CD14-positive monocyte (primary cell): Measurements from ENCODE around the gene FBXO34. TPM values are rescaled to one million over a fixed set of nuclear protein-coding genes. Genes with fewer than 3 reads are reported as not detected.
A peak's percentile ranks its signal among the peaks of the same experiment; 100 is the strongest.

Experiments used
- DNase-seq, 3 donors: peaks; one replicate each; pipeline ENCODE4 v3.0.0-alpha.2; 2011 to 2022
- H2AFZ ChIP-seq: 2 replicates; pipeline ENCODE4 v1.6.0; 2012; ENCODE audit warnings: mild to moderate bottlenecking, low read depth, low read length, inconsistent platforms; ENCODE audit not compliant: insufficient read depth, poor library complexity, severe bottlenecking
- H3K27ac ChIP-seq, 2 donors: 1 replicate in 1 of 2; 2 replicates in 1 of 2; pipeline ENCODE4 v1.5.1; 2012 to 2013; ENCODE audit warnings: low read length in 2 of 2, control low read depth in 1 of 2, inconsistent platforms in 1 of 2, low read depth in 1 of 2, mild to moderate bottlenecking in 1 of 2
- H3K27me3 ChIP-seq, 2 donors: one replicate each; pipeline versions ENCODE4 v1.6.0 to v1.6.1; 2011 to 2013; ENCODE audit warnings: low read length in 2 of 2; ENCODE audit not compliant: control insufficient read depth in 2 of 2, insufficient read depth in 2 of 2
- H3K36me3 ChIP-seq, 2 donors: replicated peaks in 1 of 2; 1 replicate in 1 of 2; 2 replicates in 1 of 2; pipeline versions ENCODE4 v1.5.1 to v1.6.1; 2012 to 2013; ENCODE audit warnings: low read length in 2 of 2, control low read depth in 1 of 2, inconsistent platforms in 1 of 2, mild to moderate bottlenecking in 1 of 2; ENCODE audit not compliant: insufficient read depth in 2 of 2, control insufficient read depth in 1 of 2
- H3K4me1 ChIP-seq, 2 donors: 1 replicate in 1 of 2; 2 replicates in 1 of 2; pipeline versions ENCODE4 v1.5.1 to v1.6.1; 2012 to 2013; ENCODE audit warnings: low read length in 2 of 2, control low read depth in 1 of 2, inconsistent platforms in 1 of 2, mild to moderate bottlenecking in 1 of 2, moderate library complexity in 1 of 2; ENCODE audit not compliant: insufficient read depth in 2 of 2, control insufficient read depth in 1 of 2
- H3K4me2 ChIP-seq: replicated peaks from 2 replicates; pipeline ENCODE3; 2012; ENCODE audit warnings: low read length, moderate library complexity, mild to moderate bottlenecking; ENCODE audit not compliant: poor library complexity, severe bottlenecking; ENCODE audit errors: extremely low read depth
- H3K4me3 ChIP-seq, 3 experiments: fragments of 200-600 bp in 1 of 3; sonication (generic) in 1 of 3; replicated peaks in 1 of 3; 1 replicate in 2 of 3; 2 replicates in 1 of 3; pipeline ENCODE4 v1.5.1; 2011 to 2013; ENCODE audit warnings: low read length in 3 of 3, mild to moderate bottlenecking in 3 of 3, control low read depth in 2 of 3, low read depth in 2 of 3, inconsistent platforms in 1 of 3, moderate library complexity in 1 of 3
- H3K79me2 ChIP-seq: 2 replicates; pipeline ENCODE4 v1.6.0; 2012; ENCODE audit warnings: mild to moderate bottlenecking, control low read depth, inconsistent platforms, low read length, moderate library complexity; ENCODE audit not compliant: insufficient read depth
- H3K9ac ChIP-seq: 2 replicates; pipeline ENCODE4 v1.6.0; 2017; ENCODE audit warnings: low read length, mild to moderate bottlenecking; ENCODE audit not compliant: insufficient read depth, poor library complexity, severe bottlenecking
- H3K9me3 ChIP-seq, 2 donors: replicated peaks in 1 of 2; 1 replicate in 1 of 2; 2 replicates in 1 of 2; pipeline versions ENCODE4 v1.5.1 to v1.6.1; 2012 to 2013; ENCODE audit warnings: low read length in 2 of 2, control low read depth in 1 of 2; ENCODE audit not compliant: control insufficient read depth in 1 of 2, insufficient read depth in 1 of 2
- H4K20me1 ChIP-seq: 2 replicates; pipeline ENCODE4 v1.6.0; 2012; ENCODE audit warnings: mild to moderate bottlenecking, low read length, control low read depth, moderate library complexity; ENCODE audit not compliant: insufficient read depth
- H3K27ac Mint-ChIP-seq, 7 donors: one replicate each; pipeline ENCODE4 v1.8.0; 2020; ENCODE audit warnings: mild to moderate bottlenecking in 7 of 7, mixed read lengths in 7 of 7, moderate library complexity in 6 of 7, inconsistent platforms in 2 of 7
- H3K27me3 Mint-ChIP-seq, 3 donors: one replicate each; pipeline ENCODE4 v1.8.0; 2021 to 2022; ENCODE audit warnings: low read depth in 3 of 3, mild to moderate bottlenecking in 3 of 3, mixed read lengths in 3 of 3, moderate library complexity in 3 of 3, inconsistent platforms in 1 of 3
- H3K36me3 Mint-ChIP-seq, 2 donors: one replicate each; pipeline ENCODE4 v1.8.0; 2020; ENCODE audit warnings: mixed read lengths in 2 of 2, inconsistent platforms in 1 of 2, mild to moderate bottlenecking in 1 of 2
- H3K4me1 Mint-ChIP-seq: one replicate; pipeline ENCODE4 v1.8.0; 2020; ENCODE audit warnings: mild to moderate bottlenecking, mixed read lengths
- H3K4me3 Mint-ChIP-seq, 2 donors: one replicate each; pipeline ENCODE4 v1.8.0; 2020; ENCODE audit warnings: mild to moderate bottlenecking in 2 of 2, mixed read lengths in 2 of 2, moderate library complexity in 1 of 2
- H3K9me3 Mint-ChIP-seq, 7 donors: one replicate each; pipeline ENCODE4 v1.8.0; 2020 to 2022; ENCODE audit warnings: mixed read lengths in 7 of 7, mild to moderate bottlenecking in 6 of 7, moderate library complexity in 6 of 7, inconsistent platforms in 2 of 7
- WGBS: methylation state at CpG from one replicate; pipeline ENCODE4 v1.1.5; 2013; ENCODE audit warnings: missing lambda C conversion rate; ENCODE audit not compliant: insufficient coverage; 5-methylcytosine and 5-hydroxymethylcytosine counted together
- intact Hi-C, 2 donors: fragments of 100-400 bp; cut with micrococcal nuclease; formaldehyde crosslinking; loops; one replicate each; pipeline versions ENCODE4 v1.15.0 to v1.15.1; 2023
- polyA plus RNA-seq, 3 donors: library from polyadenylated mRNA; depleted of rRNA in 1 of 3; unstranded in 2 of 3; stranded (reverse) in 1 of 3; fragments of 300-500 nt in 2 of 3; fragments of >200 nt in 1 of 3; fragmentation: Illumina TruSeq in 2 of 3; gene quantifications; 1 replicate in 2 of 3; 2 replicates in 1 of 3; pipeline ENCODE4 v1.2.3, GENCODE V29; 2012 to 2021
- TF ChIP-seq, protein P1 (sequence below): fragments of 200-600 bp; IDR thresholded peaks from one replicate; pipeline ENCODE4 v1.8.0; 2022; ENCODE audit warnings: antibody characterized with exemption, mild to moderate bottlenecking

The FBXO34 gene
- polyA plus RNA-seq, 3 donors = 10.3 to 18.1 (median 17.3) TPM

- H3K36me3 Mint-ChIP-seq = peaks cover 2 to 4% of the 10 kb centered on the region in 2 donors
- Histone ChIP-seq H3K4me3 (peak overlapping the region in 2 of 3 experiments; percentile 66 to 87), H3K79me2 (peaks cover 63% of the 10 kb centered on the region), H3K27me3 (no peaks in the 10 kb centered on the region), H4K20me1 (peaks cover 50% of the 10 kb centered on the region), H3K9ac (no peak overlapping the region), H3K36me3 (no peaks in the 10 kb centered on the region), H3K4me1 (peaks cover 32 to 33% of the 10 kb centered on the region in 2 donors), H3K4me2 (peak overlapping the region; percentile 68), H3K27ac (peak overlapping the region in 1 of 2 donors; percentile 100), H2AFZ (no peak overlapping the region), H3K9me3 (no peaks in the 10 kb centered on the region)
- intact Hi-C loops = loop anchor here in 1 of 2 donors (10.0 kb wide), 1 partner anchor 132 kb away; no protein-coding TSS in a partner anchor
- peaks cover 46% of the 10 kb centered on the region for H3K4me1 Mint-ChIP-seq
- no CpG with 5 or more reads among the region's 2 CpGs for WGBS
- DNase-seq = peak in 1 of 3 donors; percentile 12
- H3K9me3 Mint-ChIP-seq = no peaks in the 10 kb centered on the region
- H3K27me3 Mint-ChIP-seq = peaks cover 0 to 2% (median 0%) of the 10 kb centered on the region in 3 donors
- TF ChIP-seq, protein P1, sequence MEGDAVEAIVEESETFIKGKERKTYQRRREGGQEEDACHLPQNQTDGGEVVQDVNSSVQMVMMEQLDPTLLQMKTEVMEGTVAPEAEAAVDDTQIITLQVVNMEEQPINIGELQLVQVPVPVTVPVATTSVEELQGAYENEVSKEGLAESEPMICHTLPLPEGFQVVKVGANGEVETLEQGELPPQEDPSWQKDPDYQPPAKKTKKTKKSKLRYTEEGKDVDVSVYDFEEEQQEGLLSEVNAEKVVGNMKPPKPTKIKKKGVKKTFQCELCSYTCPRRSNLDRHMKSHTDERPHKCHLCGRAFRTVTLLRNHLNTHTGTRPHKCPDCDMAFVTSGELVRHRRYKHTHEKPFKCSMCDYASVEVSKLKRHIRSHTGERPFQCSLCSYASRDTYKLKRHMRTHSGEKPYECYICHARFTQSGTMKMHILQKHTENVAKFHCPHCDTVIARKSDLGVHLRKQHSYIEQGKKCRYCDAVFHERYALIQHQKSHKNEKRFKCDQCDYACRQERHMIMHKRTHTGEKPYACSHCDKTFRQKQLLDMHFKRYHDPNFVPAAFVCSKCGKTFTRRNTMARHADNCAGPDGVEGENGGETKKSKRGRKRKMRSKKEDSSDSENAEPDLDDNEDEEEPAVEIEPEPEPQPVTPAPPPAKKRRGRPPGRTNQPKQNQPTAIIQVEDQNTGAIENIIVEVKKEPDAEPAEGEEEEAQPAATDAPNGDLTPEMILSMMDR = no peak
- H3K27ac Mint-ChIP-seq = peak overlapping the region; percentile 94 to 99 (median 99)
- H3K4me3 Mint-ChIP-seq = peak overlapping the region; percentile 80 to 88
Observed at GRCh38 chr14:55272922-55273321, 1.7 kb downstream of the FBXO34 start.

DNA sequence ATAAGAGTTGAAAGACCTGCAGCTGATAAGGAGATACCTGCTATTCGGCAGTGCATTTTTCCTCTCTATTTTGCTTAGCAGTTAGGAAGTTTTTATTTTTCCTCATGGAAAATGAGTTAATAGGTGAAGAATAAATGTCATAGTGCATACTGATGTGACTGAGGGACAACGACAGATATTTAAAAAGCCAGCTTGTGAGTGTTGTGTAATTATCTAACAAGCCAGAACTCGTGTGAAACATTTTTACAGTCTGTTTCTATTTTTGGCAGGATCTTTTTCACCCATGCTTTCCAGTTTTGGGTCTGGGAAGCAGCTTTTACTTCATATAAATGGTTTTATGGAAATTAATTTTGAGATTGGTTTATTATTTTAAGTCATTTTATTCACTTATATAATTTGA lies 2.9 kb downstream of the FBXO34 start:
- Histone ChIP-seq H3K9ac (no peak overlapping the region), H3K4me3 (no peak overlapping the region), H3K27me3 (no peaks in the 10 kb centered on the region), H3K36me3 (no peaks in the 10 kb centered on the region), H3K27ac (no peak overlapping the region), H3K79me2 (peaks cover 73% of the 10 kb centered on the region), H4K20me1 (peaks cover 61% of the 10 kb centered on the region), H3K9me3 (no peaks in the 10 kb centered on the region), H3K4me1 (peaks cover 38 to 41% of the 10 kb centered on the region in 2 donors), H3K4me2 (no peak overlapping the region), H2AFZ (no peak overlapping the region)
- H3K9me3 Mint-ChIP-seq = no peaks in the 10 kb centered on the region
- 100% methylated on average over 1 of the region's 3 CpGs for WGBS
- intact Hi-C loops = loop anchor here in 1 of 2 donors (10.0 kb wide), 1 partner anchor 131 kb away; no protein-coding TSS in a partner anchor
- H3K4me1 Mint-ChIP-seq = peaks cover 53% of the 10 kb centered on the region
- no peak for DNase-seq
- H3K36me3 Mint-ChIP-seq = peaks cover 4% of the 10 kb centered on the region in 2 donors
- H3K27ac Mint-ChIP-seq = peak overlapping the region in 1 of 7 donors; percentile 11
- peaks cover 0 to 2% (median 0%) of the 10 kb centered on the region in 3 donors for H3K27me3 Mint-ChIP-seq
- TF ChIP-seq, protein P1 = no peak
- no peak overlapping the region for H3K4me3 Mint-ChIP-seq
